ENCODE data around the gene CAMKK1. TPM values are rescaled to one million over a fixed set of nuclear protein-coding genes. Genes with fewer than 3 reads are reported as not detected.

The CAMKK1 gene
- total RNA-seq, 1 experiment from 2014 or later = 1.7 TPM

GRCh38 chr17:3927628-3928340 is 34.9 kb upstream of the CAMKK1 start:
- TF ChIP-seq CTCF (IDR thresholded peaks at IDR 0.05; ENCODE audit: unreplicated experiment) = no peak
- no peaks in the 10 kb centered on the region for H3K9me3 Mint-ChIP-seq (ENCODE audit: low read depth, unreplicated experiment)
- no peak overlapping the region for H3K4me3 Mint-ChIP-seq (ENCODE audit: low read depth, unreplicated experiment)
- no peaks in the 10 kb centered on the region for H3K27me3 Mint-ChIP-seq (ENCODE audit: unreplicated experiment)
- H3K27ac Mint-ChIP-seq (ENCODE audit: unreplicated experiment) = no peak overlapping the region
- no peak for DNase-seq
- intact Hi-C loops (cut with micrococcal nuclease; ENCODE audit: unreplicated experiment) = no loop called here
- CTCF ChIA-PET = interaction anchor here (0.7 kb wide), 1 partner anchor 8 kb away, joined by 4 read pairs; no protein-coding TSS in a partner anchor
- no peaks in the 10 kb centered on the region for H3K4me1 Mint-ChIP-seq (ENCODE audit: low read depth, unreplicated experiment)
- BruUV-seq (replicated peaks) = no TSS peak
- H3K36me3 Mint-ChIP-seq (ENCODE audit: insufficient read depth, unreplicated experiment) = no peaks in the 10 kb centered on the region

- intact Hi-C loops (cut with micrococcal nuclease; ENCODE audit: unreplicated experiment) = no loop called here
- DNase-seq = no peak
- H3K36me3 Mint-ChIP-seq (ENCODE audit: insufficient read depth, unreplicated experiment) = no peaks in the 10 kb centered on the region
- no peaks in the 10 kb centered on the region for H3K9me3 Mint-ChIP-seq (ENCODE audit: low read depth, unreplicated experiment)
- H3K27me3 Mint-ChIP-seq (ENCODE audit: unreplicated experiment) = no peaks in the 10 kb centered on the region
- H3K4me3 Mint-ChIP-seq (ENCODE audit: low read depth, unreplicated experiment) = no peak overlapping the region
- H3K27ac Mint-ChIP-seq (ENCODE audit: unreplicated experiment) = no peak overlapping the region
- no peak for TF ChIP-seq CTCF (IDR thresholded peaks at IDR 0.05; ENCODE audit: unreplicated experiment)
- H3K4me1 Mint-ChIP-seq (ENCODE audit: low read depth, unreplicated experiment) = no peaks in the 10 kb centered on the region
- no TSS peak for BruUV-seq (replicated peaks)
- CTCF ChIA-PET = interaction anchor here (0.7 kb wide), 1 partner anchor 9 kb away, joined by 4 read pairs; no protein-coding TSS in a partner anchor
Observed at GRCh38 chr17:3926860-3927627, 34.2 kb upstream of the CAMKK1 start.

- Mint-ChIP-seq H3K9me3 (ENCODE audit: low read depth, unreplicated experiment) (no peaks in the 10 kb centered on the region), H3K27me3 (ENCODE audit: unreplicated experiment) (no peaks in the 10 kb centered on the region), H3K4me3 (ENCODE audit: low read depth, unreplicated experiment) (no peak overlapping the region), H3K27ac (ENCODE audit: unreplicated experiment) (no peak overlapping the region), H3K4me1 (ENCODE audit: low read depth, unreplicated experiment) (no peaks in the 10 kb centered on the region), H3K36me3 (ENCODE audit: insufficient read depth, unreplicated experiment) (no peaks in the 10 kb centered on the region)
- no TSS peak for BruUV-seq (replicated peaks)
- DNase-seq = no peak
- intact Hi-C loops (cut with micrococcal nuclease; ENCODE audit: unreplicated experiment) = no loop called here
- TF ChIP-seq CTCF (IDR thresholded peaks at IDR 0.05; ENCODE audit: unreplicated experiment) = no peak
- CTCF ChIA-PET = no interaction called here
Observed at GRCh38 chr17:3925684-3926485, 33.0 kb upstream of the CAMKK1 start.

- Mint-ChIP-seq H3K4me1 (ENCODE audit: low read depth, unreplicated experiment) (no peaks in the 10 kb centered on the region), H3K27me3 (ENCODE audit: unreplicated experiment) (no peaks in the 10 kb centered on the region), H3K36me3 (ENCODE audit: insufficient read depth, unreplicated experiment) (no peaks in the 10 kb centered on the region), H3K4me3 (ENCODE audit: low read depth, unreplicated experiment) (no peak overlapping the region), H3K27ac (ENCODE audit: unreplicated experiment) (no peak overlapping the region), H3K9me3 (ENCODE audit: low read depth, unreplicated experiment) (no peaks in the 10 kb centered on the region)
- no peak for TF ChIP-seq CTCF (IDR thresholded peaks at IDR 0.05; ENCODE audit: unreplicated experiment)
- intact Hi-C loops (cut with micrococcal nuclease; ENCODE audit: unreplicated experiment) = no loop called here
- no TSS peak for BruUV-seq (replicated peaks)
- CTCF ChIA-PET = no interaction called here
- DNase-seq = no peak
Observed at GRCh38 chr17:3924512-3925350, 31.9 kb upstream of the CAMKK1 start.
